Nucleus accumbens (tissue), 56 donors: Measurements from ENCODE around the gene TXK.

Experiments
- DNase-seq, 56 donors: peaks; one replicate each; lab custom pipeline; 2025; lab: John Stamatoyannopoulos, UW

The TXK gene

GRCh38 chr4:48138511-48138910 lies 4.5 kb upstream of the TXK start:
- no peak for DNase-seq

- DNase-seq = no peak
Measured at GRCh38 chr4:48137846-48138245, 3.8 kb upstream of the TXK start.

GRCh38 chr4:48133669-48134068 lies 381 bp downstream of the TXK start:
- no peak for DNase-seq

GRCh38 chr4:48131736-48132135 lies 2.3 kb downstream of the TXK start:
- DNase-seq = no peak

GRCh38 chr4:48130100-48130499 lies 4.0 kb downstream of the TXK start:
- no peak for DNase-seq

GRCh38 chr4:48129307-48130014 lies 4.6 kb downstream of the TXK start:
- no peak for DNase-seq

GRCh38 chr4:48127682-48128404 lies 6.2 kb downstream of the TXK start:
- peak in 27 of 56 donors; percentile 0 to 39 (median 5) for DNase-seq

GRCh38 chr4:48127231-48127630 lies 6.8 kb downstream of the TXK start:
- no peak for DNase-seq

- DNase-seq = no peak
Measured at GRCh38 chr4:48126621-48127020, 7.4 kb downstream of the TXK start.

GRCh38 chr4:48124870-48125269 lies 9.2 kb downstream of the TXK start:
- DNase-seq = no peak

GRCh38 chr4:48122756-48123155 lies 11.3 kb downstream of the TXK start:
- DNase-seq = no peak

GRCh38 chr4:48121180-48121579 lies 12.9 kb downstream of the TXK start:
- DNase-seq = no peak

- DNase-seq = no peak
Measured at GRCh38 chr4:48120132-48120531, 13.9 kb downstream of the TXK start.

GRCh38 chr4:48119646-48120045 lies 14.4 kb downstream of the TXK start:
- no peak for DNase-seq

- DNase-seq = no peak
Measured at GRCh38 chr4:48118081-48118480, 16.0 kb downstream of the TXK start.

- no peak for DNase-seq
Measured at GRCh38 chr4:48116582-48116981, 17.5 kb downstream of the TXK start.

GRCh38 chr4:48114412-48114811 lies 19.6 kb downstream of the TXK start:
- DNase-seq = no peak

- DNase-seq = no peak
Measured at GRCh38 chr4:48112017-48112667, 21.9 kb downstream of the TXK start.

- DNase-seq = no peak
Measured at GRCh38 chr4:48110452-48110978, 23.5 kb downstream of the TXK start.

GRCh38 chr4:48109413-48110263 lies 24.4 kb downstream of the TXK start:
- DNase-seq = no peak
